K562 (cell line): ENCODE results near the gene KMT5B. TPM values are rescaled to one million over a fixed set of nuclear protein-coding genes. Genes with fewer than 3 reads are reported as not detected.
A peak's percentile ranks its signal among the peaks of the same experiment; 100 is the strongest.

Experiments used
- ATAC-seq: fragments of 200-7000 bp; cut with Tn5 transposase; 3 replicates; pipeline ENCODE4 v1.9.1; 2020; ENCODE audit warnings: moderate library complexity
- BruUV-seq: library from RNA; stranded (reverse); fragments of 400-500 nt; replicated peaks from 2 replicates; lab custom pipeline; 2021; lab: Mats Ljungman, UMichigan
- CTCF ChIA-PET: fragments of 300-600 bp; formaldehyde crosslinking; extraction: SDS; loops from one replicate; lab custom pipeline; 2021; ENCODE audit warnings: low intra/inter-chr PET ratio; lab: Yijun Ruan, JAX
- POLR2A ChIA-PET: fragments of 300-600, 350-650 bp; sonication (Branson Sonifier 250); formaldehyde crosslinking; extraction: SDS; loops from one replicate; lab custom pipeline; 2021; ENCODE audit warnings: antibody characterized with exemption, inconsistent platforms; lab: Yijun Ruan, JAX
- DNase-seq, 4 experiments: peaks; one replicate each; pipeline versions ENCODE4 v3.0.0 to v3.0.0-alpha.2; 2011 to 2018; ENCODE audit warnings: low spot score in 3 of 4, mixed read lengths in 3 of 4; ENCODE audit errors: extremely low read depth in 1 of 4
- FAIRE-seq: peaks from 2 replicates; lab custom pipeline; 2011; peaks lifted over from hg19 to GRCh38; lab: Jason Lieb, UNC
- H2AFZ ChIP-seq: 2 replicates; pipeline ENCODE4 v1.6.0; 2011; ENCODE audit warnings: low read depth, low read length, control low read depth, inconsistent platforms
- H3K27ac ChIP-seq: fragments of 200-600 bp; 3 replicates; pipeline ENCODE4 v1.8.0; 2011; ENCODE audit warnings: low read depth, mild to moderate bottlenecking, control low read depth, inconsistent platforms, low read length, moderate library complexity, mixed read lengths; ENCODE audit errors: extremely low read depth
- H3K27me3 ChIP-seq, 2 experiments: fragments of 300-600 bp in 1 of 2; 2 replicates in 1 of 2; 3 replicates in 1 of 2; pipeline versions ENCODE4 v1.6.0 to v1.8.0; 2011; ENCODE audit warnings: inconsistent platforms in 2 of 2, low read length in 2 of 2, mild to moderate bottlenecking in 1 of 2, mixed read lengths in 1 of 2, moderate library complexity in 1 of 2; ENCODE audit not compliant: control insufficient read depth in 2 of 2, insufficient read depth in 2 of 2
- H3K36me3 ChIP-seq: fragments of 300-600 bp; 3 replicates; pipeline ENCODE4 v1.8.0; 2011; ENCODE audit warnings: mild to moderate bottlenecking, low read length, inconsistent platforms; ENCODE audit not compliant: control insufficient read depth, insufficient read depth
- H3K4me1 ChIP-seq, 2 experiments: fragments of 200-600 bp in 1 of 2; replicated peaks in 1 of 2; 2 replicates in 1 of 2; 3 replicates in 1 of 2; pipeline versions ENCODE4 v1.5.1 to v1.8.0; 2011; ENCODE audit warnings: inconsistent platforms in 2 of 2, low read length in 2 of 2, mild to moderate bottlenecking in 1 of 2, mixed read lengths in 1 of 2, moderate library complexity in 1 of 2; ENCODE audit not compliant: control insufficient read depth in 2 of 2, insufficient read depth in 2 of 2
- H3K4me2 ChIP-seq: 2 replicates; pipeline ENCODE4 v1.6.1; 2011; ENCODE audit warnings: low read length, control low read depth, inconsistent platforms, mixed read lengths; ENCODE audit not compliant: insufficient read depth
- H3K4me3 ChIP-seq: fragments of 200-600 bp; sonication (generic), shearing (Covaris generic); 2 replicates; pipeline ENCODE4 v1.5.1; 2016; ENCODE audit warnings: control low read depth, inconsistent platforms
- H3K79me2 ChIP-seq: fragments of 200-600 bp; 3 replicates; pipeline ENCODE4 v1.8.0; 2011; ENCODE audit warnings: low read length, inconsistent platforms; ENCODE audit not compliant: control insufficient read depth, insufficient read depth
- H3K9ac ChIP-seq, 2 experiments: 2 replicates each; pipeline versions ENCODE4 v1.6.0 to v1.6.1; 2011; ENCODE audit warnings: low read depth in 2 of 2, low read length in 2 of 2, control low read depth in 1 of 2, inconsistent platforms in 1 of 2, mild to moderate bottlenecking in 1 of 2, mixed read lengths in 1 of 2; ENCODE audit not compliant: insufficient read depth in 1 of 2
- H3K9me1 ChIP-seq: one replicate; pipeline ENCODE4 v1.6.0; 2011; ENCODE audit warnings: inconsistent platforms, mild to moderate bottlenecking, low read length, moderate library complexity; ENCODE audit not compliant: control insufficient read depth, insufficient read depth
- H3K9me3 ChIP-seq: replicated peaks from 2 replicates; pipeline ENCODE4 v1.5.1; 2011; ENCODE audit warnings: low read depth, low read length, inconsistent platforms; ENCODE audit not compliant: control insufficient read depth, insufficient read depth
- H4K20me1 ChIP-seq: replicated peaks from 2 replicates; pipeline ENCODE4 v1.6.1; 2011; ENCODE audit warnings: low read length, inconsistent platforms, mixed read lengths; ENCODE audit not compliant: control insufficient read depth, insufficient read depth
- FOXA1 ChIP-seq: fragments of 450-650 bp; IDR thresholded peaks from 2 replicates; pipeline ENCODE4 v1.6.1; 2016; ENCODE audit warnings: mild to moderate bottlenecking, borderline replicate concordance
- MCM7 ChIP-seq, 2 experiments: fragments of 450-650 bp; IDR thresholded peaks; 2 replicates each; pipeline ENCODE4 v1.6.1; 2016 to 2018
- SAP30 ChIP-seq: fragments of 200-600 bp; sonication (generic); IDR thresholded peaks from 2 replicates; pipeline ENCODE4 v1.6.1; 2012; ENCODE audit warnings: borderline replicate concordance, low read depth, mild to moderate bottlenecking, moderate library complexity, low read length, control low read depth, inconsistent platforms; ENCODE audit not compliant: insufficient read depth, poor library complexity, severe bottlenecking
- SOX6 ChIP-seq: fragments of 450-650 bp; IDR thresholded peaks from 2 replicates; pipeline ENCODE4 v1.6.1; 2014; ENCODE audit warnings: mild to moderate bottlenecking
- TAF1 ChIP-seq: IDR thresholded peaks from 2 replicates; pipeline ENCODE4 v1.6.1; 2011; ENCODE audit warnings: mild to moderate bottlenecking, low read length, moderate library complexity; ENCODE audit not compliant: insufficient read depth, control insufficient read depth, severe bottlenecking; ENCODE audit errors: extremely low read depth
- WGBS: fragments of 100-300 bp; shearing (Covaris generic); methylation state at CpG from one replicate; pipeline ENCODE4 v1.1.6; 2016; ENCODE audit warnings: low coverage, mixed read lengths; ENCODE audit not compliant: insufficient coverage; ENCODE audit errors: missing lambda C conversion rate; 5-methylcytosine and 5-hydroxymethylcytosine counted together
- in situ Hi-C: fragments of 300-500 bp; cut with MboI; formaldehyde crosslinking; loops from 4 replicates; pipeline ENCODE4 v1.15.0; 2018; ENCODE audit warnings: inconsistent platforms, mixed read lengths
- intact Hi-C: fragments of 100-400 bp; cut with micrococcal nuclease; formaldehyde crosslinking; loops from 2 replicates; pipeline ENCODE4 v1.14.2; 2022
- polyA plus RNA-seq, 8 experiments: library from polyadenylated mRNA; depleted of rRNA in 4 of 8; stranded (reverse) in 5 of 8; unstranded in 3 of 8; fragments of >200 nt; fragmentation: Nextera tagmentation in 2 of 8; fragmentation: Illumina TruSeq in 1 of 8; extraction: Ambion mirVana in 2 of 8; extraction: Trizol in 1 of 8; gene quantifications; 2 replicates each; pipeline versions ENCODE4 v1.2.1 to v1.2.3, GENCODE V29; 2011 to 2014; ENCODE audit warnings: inconsistent platforms in 1 of 8, missing spikeins in 1 of 8
- total RNA-seq, 7 experiments: library from RNA; depleted of rRNA in 6 of 7; stranded (reverse); fragments of >200 nt in 6 of 7; fragmentation: Illumina TruSeq in 2 of 7; extraction: Trizol in 2 of 7; gene quantifications; 2 replicates each; pipeline versions ENCODE4 v1.2.1 to v1.2.3, GENCODE V29; 2011 to 2021; ENCODE audit warnings: low replicate concordance in 1 of 7
- TF ChIP-seq, protein P1 (sequence below), 2 experiments: fragments of 200-800 bp in 1 of 2; sonication (Bioruptor generic) in 1 of 2; sonication (generic) in 1 of 2; formaldehyde crosslinking in 1 of 2; IDR thresholded peaks in 1 of 2; conservative IDR thresholded peaks in 1 of 2; 2 replicates each; pipeline versions ENCODE4 v1.5.0 to v1.6.1; 2016 to 2020; ENCODE audit warnings: missing compliant biosample characterization in 1 of 2, missing genetic modification characterization in 1 of 2, missing genetic modification reagents in 1 of 2
- TF ChIP-seq, protein P2 (sequence below): sonication (generic); formaldehyde crosslinking; IDR thresholded peaks from 2 replicates; pipeline ENCODE4 v1.8.0; 2022; ENCODE audit warnings: mild to moderate bottlenecking, missing genetic modification reagents
- TF ChIP-seq, protein P3 (sequence below): sonication (generic); formaldehyde crosslinking; IDR thresholded peaks from 2 replicates; pipeline ENCODE4 v1.5.0; 2020; ENCODE audit warnings: missing genetic modification reagents
- TF ChIP-seq, protein P4 (sequence below): fragments of 450-650 bp; IDR thresholded peaks from 2 replicates; pipeline ENCODE4 v1.6.1; 2014; ENCODE audit warnings: low read depth, mild to moderate bottlenecking, moderate library complexity, borderline replicate concordance

The KMT5B gene
- total and polyA plus RNA-seq, 9 of the 15 experiments (the other 6 are each of a cell fraction or from before 2014, with no cell fraction given), result 7.3 to 27.3 (median 20.9) TPM

DNA sequence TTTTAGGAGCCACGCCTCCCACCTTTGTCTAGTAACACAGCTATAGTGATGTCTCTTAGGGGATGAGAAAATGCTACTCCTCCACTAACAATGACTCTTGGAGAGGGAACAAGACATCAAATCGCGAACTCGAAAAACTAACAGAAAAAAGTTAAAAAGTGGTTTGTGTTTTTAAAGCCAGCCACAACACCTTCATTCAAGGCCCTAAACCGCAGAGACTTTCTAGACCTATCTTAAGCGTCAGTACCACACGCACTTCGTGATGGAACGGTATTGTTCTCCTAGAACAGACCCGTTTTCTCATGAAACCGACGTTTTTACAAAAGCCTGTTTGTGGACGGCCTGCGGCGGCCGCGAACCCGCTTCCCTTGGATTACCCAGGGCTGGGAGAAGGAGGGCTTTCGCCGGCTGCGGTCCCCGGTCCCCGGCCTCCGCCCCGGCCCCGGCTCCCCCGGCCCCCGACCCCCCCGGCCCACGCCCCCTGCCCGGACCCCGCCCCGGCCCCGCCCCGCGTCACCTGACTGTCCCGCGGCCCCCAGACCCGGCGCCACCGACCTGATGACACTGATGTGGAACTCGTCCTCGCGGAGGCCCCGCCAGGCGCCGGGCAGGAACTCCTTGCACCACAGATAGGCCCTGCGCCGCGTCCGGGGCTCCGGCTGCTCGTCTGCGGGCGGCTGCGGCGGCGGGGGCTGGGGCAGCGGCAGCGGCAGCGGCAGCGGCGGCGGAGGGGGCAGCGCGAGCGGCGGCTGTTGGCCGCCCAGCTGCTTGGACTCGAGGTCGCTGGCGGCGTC lies 92.6 kb downstream of the KMT5B start:
- no peaks in the 10 kb centered on the region for H4K20me1 ChIP-seq
- H3K79me2 ChIP-seq, result peaks cover 49% of the 10 kb centered on the region
- ChIA-PET CTCF (interaction anchor here (0.6 kb wide), 1 partner anchor 86 kb away, joined by 3 read pairs; no protein-coding TSS in a partner anchor), POLR2A (interaction anchor here (0.7 to 4.7 kb wide), 2 partner anchors 13 to 87 kb away, joined by 3 to 31 read pairs; no protein-coding TSS in a partner anchor)
- in situ Hi-C loops (no loop called here), intact Hi-C loops (no loop called here)
- peaks cover 23 to 38% of the 10 kb centered on the region in 2 experiments for H3K4me1 ChIP-seq
- H3K27ac ChIP-seq, result peak overlapping the region; percentile 88
- H3K9me1 ChIP-seq, result no peaks in the 10 kb centered on the region
- under 1% methylated on average over 31 of the region's 73 CpGs for WGBS
- no peaks in the 10 kb centered on the region for H3K9me3 ChIP-seq
- FAIRE-seq (peak; percentile 35), ATAC-seq (peak; percentile 3; the same call in 2 of the 3 replicates), DNase-seq (peak; percentile 52 to 73 (median 70))
- peak overlapping the region; percentile 60; the same call in 1 of the 2 replicates for H2AFZ ChIP-seq
- H3K9ac ChIP-seq, result peak overlapping the region; percentile 58 to 94
- peaks cover 28% of the 10 kb centered on the region; the same call in 2 of the 3 replicates for H3K36me3 ChIP-seq
- peak overlapping the region; percentile 63 for H3K4me3 ChIP-seq
- BruUV-seq, result TSS peak; percentile 43
- peak overlapping the region; percentile 85 for H3K4me2 ChIP-seq
- H3K27me3 ChIP-seq, result no peaks in the 10 kb centered on the region
- TF ChIP-seq, protein P1, sequence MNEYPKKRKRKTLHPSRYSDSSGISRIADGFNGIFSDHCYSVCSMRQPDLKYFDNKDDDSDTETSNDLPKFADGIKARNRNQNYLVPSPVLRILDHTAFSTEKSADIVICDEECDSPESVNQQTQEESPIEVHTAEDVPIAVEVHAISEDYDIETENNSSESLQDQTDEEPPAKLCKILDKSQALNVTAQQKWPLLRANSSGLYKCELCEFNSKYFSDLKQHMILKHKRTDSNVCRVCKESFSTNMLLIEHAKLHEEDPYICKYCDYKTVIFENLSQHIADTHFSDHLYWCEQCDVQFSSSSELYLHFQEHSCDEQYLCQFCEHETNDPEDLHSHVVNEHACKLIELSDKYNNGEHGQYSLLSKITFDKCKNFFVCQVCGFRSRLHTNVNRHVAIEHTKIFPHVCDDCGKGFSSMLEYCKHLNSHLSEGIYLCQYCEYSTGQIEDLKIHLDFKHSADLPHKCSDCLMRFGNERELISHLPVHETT (CRISPR knock-in tag; conservative IDR thresholded peaks at IDR 0.05 in 1 of 2, IDR thresholded peaks at IDR 0.05 in 1 of 2), result peak in 1 of 2 experiments; percentile 70; a peak in 1 of 4 replicates
- TF ChIP-seq, protein P2, sequence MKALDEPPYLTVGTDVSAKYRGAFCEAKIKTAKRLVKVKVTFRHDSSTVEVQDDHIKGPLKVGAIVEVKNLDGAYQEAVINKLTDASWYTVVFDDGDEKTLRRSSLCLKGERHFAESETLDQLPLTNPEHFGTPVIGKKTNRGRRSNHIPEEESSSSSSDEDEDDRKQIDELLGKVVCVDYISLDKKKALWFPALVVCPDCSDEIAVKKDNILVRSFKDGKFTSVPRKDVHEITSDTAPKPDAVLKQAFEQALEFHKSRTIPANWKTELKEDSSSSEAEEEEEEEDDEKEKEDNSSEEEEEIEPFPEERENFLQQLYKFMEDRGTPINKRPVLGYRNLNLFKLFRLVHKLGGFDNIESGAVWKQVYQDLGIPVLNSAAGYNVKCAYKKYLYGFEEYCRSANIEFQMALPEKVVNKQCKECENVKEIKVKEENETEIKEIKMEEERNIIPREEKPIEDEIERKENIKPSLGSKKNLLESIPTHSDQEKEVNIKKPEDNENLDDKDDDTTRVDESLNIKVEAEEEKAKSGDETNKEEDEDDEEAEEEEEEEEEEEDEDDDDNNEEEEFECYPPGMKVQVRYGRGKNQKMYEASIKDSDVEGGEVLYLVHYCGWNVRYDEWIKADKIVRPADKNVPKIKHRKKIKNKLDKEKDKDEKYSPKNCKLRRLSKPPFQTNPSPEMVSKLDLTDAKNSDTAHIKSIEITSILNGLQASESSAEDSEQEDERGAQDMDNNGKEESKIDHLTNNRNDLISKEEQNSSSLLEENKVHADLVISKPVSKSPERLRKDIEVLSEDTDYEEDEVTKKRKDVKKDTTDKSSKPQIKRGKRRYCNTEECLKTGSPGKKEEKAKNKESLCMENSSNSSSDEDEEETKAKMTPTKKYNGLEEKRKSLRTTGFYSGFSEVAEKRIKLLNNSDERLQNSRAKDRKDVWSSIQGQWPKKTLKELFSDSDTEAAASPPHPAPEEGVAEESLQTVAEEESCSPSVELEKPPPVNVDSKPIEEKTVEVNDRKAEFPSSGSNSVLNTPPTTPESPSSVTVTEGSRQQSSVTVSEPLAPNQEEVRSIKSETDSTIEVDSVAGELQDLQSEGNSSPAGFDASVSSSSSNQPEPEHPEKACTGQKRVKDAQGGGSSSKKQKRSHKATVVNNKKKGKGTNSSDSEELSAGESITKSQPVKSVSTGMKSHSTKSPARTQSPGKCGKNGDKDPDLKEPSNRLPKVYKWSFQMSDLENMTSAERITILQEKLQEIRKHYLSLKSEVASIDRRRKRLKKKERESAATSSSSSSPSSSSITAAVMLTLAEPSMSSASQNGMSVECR (CRISPR knock-in tag), result 0 out of 2 replicates have a peak, but pooled peaks have one; percentile 5
- TF ChIP-seq, protein P3, sequence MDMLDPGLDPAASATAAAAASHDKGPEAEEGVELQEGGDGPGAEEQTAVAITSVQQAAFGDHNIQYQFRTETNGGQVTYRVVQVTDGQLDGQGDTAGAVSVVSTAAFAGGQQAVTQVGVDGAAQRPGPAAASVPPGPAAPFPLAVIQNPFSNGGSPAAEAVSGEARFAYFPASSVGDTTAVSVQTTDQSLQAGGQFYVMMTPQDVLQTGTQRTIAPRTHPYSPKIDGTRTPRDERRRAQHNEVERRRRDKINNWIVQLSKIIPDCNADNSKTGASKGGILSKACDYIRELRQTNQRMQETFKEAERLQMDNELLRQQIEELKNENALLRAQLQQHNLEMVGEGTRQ, result peak; percentile 23; the same call in 1 of the 2 replicates
- TF ChIP-seq, protein P4, sequence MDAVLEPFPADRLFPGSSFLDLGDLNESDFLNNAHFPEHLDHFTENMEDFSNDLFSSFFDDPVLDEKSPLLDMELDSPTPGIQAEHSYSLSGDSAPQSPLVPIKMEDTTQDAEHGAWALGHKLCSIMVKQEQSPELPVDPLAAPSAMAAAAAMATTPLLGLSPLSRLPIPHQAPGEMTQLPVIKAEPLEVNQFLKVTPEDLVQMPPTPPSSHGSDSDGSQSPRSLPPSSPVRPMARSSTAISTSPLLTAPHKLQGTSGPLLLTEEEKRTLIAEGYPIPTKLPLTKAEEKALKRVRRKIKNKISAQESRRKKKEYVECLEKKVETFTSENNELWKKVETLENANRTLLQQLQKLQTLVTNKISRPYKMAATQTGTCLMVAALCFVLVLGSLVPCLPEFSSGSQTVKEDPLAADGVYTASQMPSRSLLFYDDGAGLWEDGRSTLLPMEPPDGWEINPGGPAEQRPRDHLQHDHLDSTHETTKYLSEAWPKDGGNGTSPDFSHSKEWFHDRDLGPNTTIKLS, result no peak
- TF ChIP-seq SAP30 (peak; percentile 42), MCM7 (IDR thresholded peaks at IDR 0.05) (no peak), FOXA1 (no peak), SOX6 (0 out of 2 replicates have a peak, but pooled peaks have one; percentile 22), TAF1 (no peak)
